GM23338 (cell line): Measurements from ENCODE around the gene MSL1.

Experiments
- CREB1 ChIP-seq: fragments of 250-450 bp; sonication (Bioruptor Pico); IDR thresholded peaks from 2 replicates; pipeline ENCODE4 v1.5.0; 2020; ENCODE audit warnings: low read depth, mild to moderate bottlenecking, moderate library complexity
- ETS1 ChIP-seq: IDR thresholded peaks from 2 replicates; pipeline ENCODE4 v1.6.1; 2016; ENCODE audit warnings: antibody characterized with exemption
- EZH2 ChIP-seq: fragments of 200-600 bp; sonication (generic); IDR thresholded peaks from one replicate; pipeline ENCODE4 v1.8.0; 2017; ENCODE audit warnings: antibody characterized with exemption, mild to moderate bottlenecking, low read depth; ENCODE audit not compliant: unreplicated experiment
- EZH2phosphoT487 ChIP-seq: fragments of 200-600 bp; sonication (generic); IDR thresholded peaks from one replicate; pipeline ENCODE4 v1.8.1; 2018; ENCODE audit warnings: antibody characterized with exemption; ENCODE audit not compliant: unreplicated experiment
- JUNB ChIP-seq: IDR thresholded peaks from one replicate; pipeline ENCODE4 v1.6.1; 2016; ENCODE audit warnings: antibody characterized with exemption; ENCODE audit not compliant: unreplicated experiment
- NANOG ChIP-seq: IDR thresholded peaks from 2 replicates; pipeline ENCODE4 v1.6.1; 2016; ENCODE audit warnings: antibody characterized with exemption, borderline replicate concordance
- POLR2AphosphoS5 ChIP-seq: IDR thresholded peaks from 2 replicates; pipeline ENCODE4 v1.6.1; 2016; ENCODE audit warnings: antibody characterized with exemption, low read depth
- ZNF114 ChIP-seq: fragments of 250-450 bp; sonication (Bioruptor Pico); IDR thresholded peaks from 2 replicates; pipeline ENCODE4 v1.5.0; 2020; ENCODE audit warnings: mild to moderate bottlenecking, moderate library complexity
- ZNF331 ChIP-seq: fragments of 250-450 bp; sonication (Bioruptor Pico); IDR thresholded peaks from 2 replicates; pipeline ENCODE4 v1.5.0; 2020; ENCODE audit warnings: low read depth, mild to moderate bottlenecking, moderate library complexity
- TF ChIP-seq, protein P1 (sequence below), 2 experiments: fragments of 200-600 bp in 1 of 2; sonication (generic) in 1 of 2; conservative IDR thresholded peaks; 2 replicates each; pipeline versions ENCODE4 v1.5.1 to v1.6.1; 2016 to 2017; ENCODE audit warnings: antibody characterized with exemption in 2 of 2, low read depth in 2 of 2, mild to moderate bottlenecking in 2 of 2, moderate library complexity in 1 of 2
- TF ChIP-seq, protein P2 (sequence below): fragments of 250-450 bp; sonication (Bioruptor Pico); IDR thresholded peaks from 2 replicates; pipeline ENCODE4 v1.5.0; 2020; ENCODE audit warnings: mild to moderate bottlenecking, moderate library complexity
- TF ChIP-seq, protein P3 (sequence below): IDR thresholded peaks from one replicate; pipeline ENCODE4 v1.6.1; 2018; ENCODE audit warnings: antibody characterized with exemption; ENCODE audit not compliant: unreplicated experiment

- TF ChIP-seq, protein P1, sequence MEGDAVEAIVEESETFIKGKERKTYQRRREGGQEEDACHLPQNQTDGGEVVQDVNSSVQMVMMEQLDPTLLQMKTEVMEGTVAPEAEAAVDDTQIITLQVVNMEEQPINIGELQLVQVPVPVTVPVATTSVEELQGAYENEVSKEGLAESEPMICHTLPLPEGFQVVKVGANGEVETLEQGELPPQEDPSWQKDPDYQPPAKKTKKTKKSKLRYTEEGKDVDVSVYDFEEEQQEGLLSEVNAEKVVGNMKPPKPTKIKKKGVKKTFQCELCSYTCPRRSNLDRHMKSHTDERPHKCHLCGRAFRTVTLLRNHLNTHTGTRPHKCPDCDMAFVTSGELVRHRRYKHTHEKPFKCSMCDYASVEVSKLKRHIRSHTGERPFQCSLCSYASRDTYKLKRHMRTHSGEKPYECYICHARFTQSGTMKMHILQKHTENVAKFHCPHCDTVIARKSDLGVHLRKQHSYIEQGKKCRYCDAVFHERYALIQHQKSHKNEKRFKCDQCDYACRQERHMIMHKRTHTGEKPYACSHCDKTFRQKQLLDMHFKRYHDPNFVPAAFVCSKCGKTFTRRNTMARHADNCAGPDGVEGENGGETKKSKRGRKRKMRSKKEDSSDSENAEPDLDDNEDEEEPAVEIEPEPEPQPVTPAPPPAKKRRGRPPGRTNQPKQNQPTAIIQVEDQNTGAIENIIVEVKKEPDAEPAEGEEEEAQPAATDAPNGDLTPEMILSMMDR (conservative IDR thresholded peaks at IDR 0.05; ENCODE audit: low read depth in 2 of 2): no peak
- no peak for TF ChIP-seq CREB1 (CRISPR knock-in tag)
- TF ChIP-seq JUNB: no peak
- TF ChIP-seq EZH2phosphoT487: no peak
- TF ChIP-seq, protein P2, sequence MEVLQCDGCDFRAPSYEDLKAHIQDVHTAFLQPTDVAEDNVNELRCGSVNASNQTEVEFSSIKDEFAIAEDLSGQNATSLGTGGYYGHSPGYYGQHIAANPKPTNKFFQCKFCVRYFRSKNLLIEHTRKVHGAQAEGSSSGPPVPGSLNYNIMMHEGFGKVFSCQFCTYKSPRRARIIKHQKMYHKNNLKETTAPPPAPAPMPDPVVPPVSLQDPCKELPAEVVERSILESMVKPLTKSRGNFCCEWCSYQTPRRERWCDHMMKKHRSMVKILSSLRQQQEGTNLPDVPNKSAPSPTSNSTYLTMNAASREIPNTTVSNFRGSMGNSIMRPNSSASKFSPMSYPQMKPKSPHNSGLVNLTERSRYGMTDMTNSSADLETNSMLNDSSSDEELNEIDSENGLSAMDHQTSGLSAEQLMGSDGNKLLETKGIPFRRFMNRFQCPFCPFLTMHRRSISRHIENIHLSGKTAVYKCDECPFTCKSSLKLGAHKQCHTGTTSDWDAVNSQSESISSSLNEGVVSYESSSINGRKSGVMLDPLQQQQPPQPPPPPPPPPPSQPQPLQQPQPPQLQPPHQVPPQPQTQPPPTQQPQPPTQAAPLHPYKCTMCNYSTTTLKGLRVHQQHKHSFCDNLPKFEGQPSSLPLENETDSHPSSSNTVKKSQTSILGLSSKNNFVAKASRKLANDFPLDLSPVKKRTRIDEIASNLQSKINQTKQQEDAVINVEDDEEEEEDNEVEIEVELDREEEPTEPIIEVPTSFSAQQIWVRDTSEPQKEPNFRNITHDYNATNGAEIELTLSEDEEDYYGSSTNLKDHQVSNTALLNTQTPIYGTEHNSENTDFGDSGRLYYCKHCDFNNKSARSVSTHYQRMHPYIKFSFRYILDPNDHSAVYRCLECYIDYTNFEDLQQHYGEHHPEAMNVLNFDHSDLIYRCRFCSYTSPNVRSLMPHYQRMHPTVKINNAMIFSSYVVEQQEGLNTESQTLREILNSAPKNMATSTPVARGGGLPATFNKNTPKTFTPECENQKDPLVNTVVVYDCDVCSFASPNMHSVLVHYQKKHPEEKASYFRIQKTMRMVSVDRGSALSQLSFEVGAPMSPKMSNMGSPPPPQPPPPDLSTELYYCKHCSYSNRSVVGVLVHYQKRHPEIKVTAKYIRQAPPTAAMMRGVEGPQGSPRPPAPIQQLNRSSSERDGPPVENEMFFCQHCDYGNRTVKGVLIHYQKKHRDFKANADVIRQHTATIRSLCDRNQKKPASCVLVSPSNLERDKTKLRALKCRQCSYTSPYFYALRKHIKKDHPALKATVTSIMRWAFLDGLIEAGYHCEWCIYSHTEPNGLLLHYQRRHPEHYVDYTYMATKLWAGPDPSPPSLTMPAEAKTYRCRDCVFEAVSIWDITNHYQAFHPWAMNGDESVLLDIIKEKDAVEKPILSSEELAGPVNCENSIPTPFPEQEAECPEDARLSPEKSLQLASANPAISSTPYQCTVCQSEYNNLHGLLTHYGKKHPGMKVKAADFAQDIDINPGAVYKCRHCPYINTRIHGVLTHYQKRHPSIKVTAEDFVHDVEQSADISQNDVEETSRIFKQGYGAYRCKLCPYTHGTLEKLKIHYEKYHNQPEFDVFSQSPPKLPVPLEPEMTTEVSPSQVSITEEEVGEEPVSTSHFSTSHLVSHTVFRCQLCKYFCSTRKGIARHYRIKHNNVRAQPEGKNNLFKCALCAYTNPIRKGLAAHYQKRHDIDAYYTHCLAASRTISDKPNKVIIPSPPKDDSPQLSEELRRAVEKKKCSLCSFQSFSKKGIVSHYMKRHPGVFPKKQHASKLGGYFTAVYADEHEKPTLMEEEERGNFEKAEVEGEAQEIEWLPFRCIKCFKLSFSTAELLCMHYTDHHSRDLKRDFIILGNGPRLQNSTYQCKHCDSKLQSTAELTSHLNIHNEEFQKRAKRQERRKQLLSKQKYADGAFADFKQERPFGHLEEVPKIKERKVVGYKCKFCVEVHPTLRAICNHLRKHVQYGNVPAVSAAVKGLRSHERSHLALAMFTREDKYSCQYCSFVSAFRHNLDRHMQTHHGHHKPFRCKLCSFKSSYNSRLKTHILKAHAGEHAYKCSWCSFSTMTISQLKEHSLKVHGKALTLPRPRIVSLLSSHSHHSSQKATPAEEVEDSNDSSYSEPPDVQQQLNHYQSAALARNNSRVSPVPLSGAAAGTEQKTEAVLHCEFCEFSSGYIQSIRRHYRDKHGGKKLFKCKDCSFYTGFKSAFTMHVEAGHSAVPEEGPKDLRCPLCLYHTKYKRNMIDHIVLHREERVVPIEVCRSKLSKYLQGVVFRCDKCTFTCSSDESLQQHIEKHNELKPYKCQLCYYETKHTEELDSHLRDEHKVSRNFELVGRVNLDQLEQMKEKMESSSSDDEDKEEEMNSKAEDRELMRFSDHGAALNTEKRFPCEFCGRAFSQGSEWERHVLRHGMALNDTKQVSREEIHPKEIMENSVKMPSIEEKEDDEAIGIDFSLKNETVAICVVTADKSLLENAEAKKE (CRISPR knock-in tag): no peak
- no peak for TF ChIP-seq EZH2
- TF ChIP-seq ZNF331 (CRISPR knock-in tag): no peak
- TF ChIP-seq POLR2AphosphoS5: no peak
- TF ChIP-seq ETS1: no peak
- TF ChIP-seq, protein P3, sequence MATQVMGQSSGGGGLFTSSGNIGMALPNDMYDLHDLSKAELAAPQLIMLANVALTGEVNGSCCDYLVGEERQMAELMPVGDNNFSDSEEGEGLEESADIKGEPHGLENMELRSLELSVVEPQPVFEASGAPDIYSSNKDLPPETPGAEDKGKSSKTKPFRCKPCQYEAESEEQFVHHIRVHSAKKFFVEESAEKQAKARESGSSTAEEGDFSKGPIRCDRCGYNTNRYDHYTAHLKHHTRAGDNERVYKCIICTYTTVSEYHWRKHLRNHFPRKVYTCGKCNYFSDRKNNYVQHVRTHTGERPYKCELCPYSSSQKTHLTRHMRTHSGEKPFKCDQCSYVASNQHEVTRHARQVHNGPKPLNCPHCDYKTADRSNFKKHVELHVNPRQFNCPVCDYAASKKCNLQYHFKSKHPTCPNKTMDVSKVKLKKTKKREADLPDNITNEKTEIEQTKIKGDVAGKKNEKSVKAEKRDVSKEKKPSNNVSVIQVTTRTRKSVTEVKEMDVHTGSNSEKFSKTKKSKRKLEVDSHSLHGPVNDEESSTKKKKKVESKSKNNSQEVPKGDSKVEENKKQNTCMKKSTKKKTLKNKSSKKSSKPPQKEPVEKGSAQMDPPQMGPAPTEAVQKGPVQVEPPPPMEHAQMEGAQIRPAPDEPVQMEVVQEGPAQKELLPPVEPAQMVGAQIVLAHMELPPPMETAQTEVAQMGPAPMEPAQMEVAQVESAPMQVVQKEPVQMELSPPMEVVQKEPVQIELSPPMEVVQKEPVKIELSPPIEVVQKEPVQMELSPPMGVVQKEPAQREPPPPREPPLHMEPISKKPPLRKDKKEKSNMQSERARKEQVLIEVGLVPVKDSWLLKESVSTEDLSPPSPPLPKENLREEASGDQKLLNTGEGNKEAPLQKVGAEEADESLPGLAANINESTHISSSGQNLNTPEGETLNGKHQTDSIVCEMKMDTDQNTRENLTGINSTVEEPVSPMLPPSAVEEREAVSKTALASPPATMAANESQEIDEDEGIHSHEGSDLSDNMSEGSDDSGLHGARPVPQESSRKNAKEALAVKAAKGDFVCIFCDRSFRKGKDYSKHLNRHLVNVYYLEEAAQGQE: no peak
- TF ChIP-seq ZNF114 (CRISPR knock-in tag): no peak
- no peak for TF ChIP-seq NANOG
These were observed 29.9 kb upstream of the MSL1 start for GRCh38 chr17:40091691-40092397.
